GM18519 (cell line): Measurements from ENCODE around the gene CST7.

Experiments used
- ATAC-seq: cut with Tn5 transposase; IDR thresholded peaks from one replicate; pipeline ENCODE4 v1.9.1; 2021; ENCODE audit warnings: mild to moderate bottlenecking, moderate library complexity; ENCODE audit not compliant: unreplicated experiment, low FRiP score

Gene CST7

DNA sequence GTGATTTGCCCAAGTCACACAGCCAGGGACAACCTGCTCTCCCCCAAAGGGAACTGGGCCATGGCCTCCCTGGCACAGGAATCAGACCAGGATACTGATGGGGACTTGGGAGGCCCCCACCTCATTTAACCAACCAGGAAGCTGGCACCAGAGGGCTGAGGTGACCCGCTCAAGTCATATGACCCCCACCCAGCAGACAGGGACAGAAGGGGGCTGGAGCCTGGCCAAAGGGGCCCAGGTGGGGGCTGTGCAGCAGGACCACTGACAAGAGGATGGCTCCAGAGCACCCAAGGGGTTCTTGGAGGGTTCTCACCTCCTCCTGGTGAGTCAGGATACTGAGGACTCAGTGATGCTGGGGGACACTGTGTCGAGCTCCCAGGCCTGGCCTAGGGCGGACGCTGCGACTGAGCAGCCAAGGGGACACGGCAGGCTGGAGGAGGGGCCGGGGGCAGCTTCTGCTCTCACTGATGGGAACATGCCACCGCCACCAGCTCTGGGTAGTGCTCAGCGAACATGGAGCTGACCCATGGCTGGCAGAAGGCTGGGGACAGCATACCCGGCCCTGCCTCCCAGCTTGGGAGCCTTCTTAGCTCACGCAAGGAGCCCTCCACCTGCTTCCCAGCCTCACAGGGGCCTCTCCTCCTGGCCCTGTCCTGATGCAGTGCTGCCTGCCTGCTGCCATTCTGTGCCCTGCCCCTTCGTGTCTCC lies 1.2 kb downstream of the CST7 start:
- no peak for ATAC-seq

DNA sequence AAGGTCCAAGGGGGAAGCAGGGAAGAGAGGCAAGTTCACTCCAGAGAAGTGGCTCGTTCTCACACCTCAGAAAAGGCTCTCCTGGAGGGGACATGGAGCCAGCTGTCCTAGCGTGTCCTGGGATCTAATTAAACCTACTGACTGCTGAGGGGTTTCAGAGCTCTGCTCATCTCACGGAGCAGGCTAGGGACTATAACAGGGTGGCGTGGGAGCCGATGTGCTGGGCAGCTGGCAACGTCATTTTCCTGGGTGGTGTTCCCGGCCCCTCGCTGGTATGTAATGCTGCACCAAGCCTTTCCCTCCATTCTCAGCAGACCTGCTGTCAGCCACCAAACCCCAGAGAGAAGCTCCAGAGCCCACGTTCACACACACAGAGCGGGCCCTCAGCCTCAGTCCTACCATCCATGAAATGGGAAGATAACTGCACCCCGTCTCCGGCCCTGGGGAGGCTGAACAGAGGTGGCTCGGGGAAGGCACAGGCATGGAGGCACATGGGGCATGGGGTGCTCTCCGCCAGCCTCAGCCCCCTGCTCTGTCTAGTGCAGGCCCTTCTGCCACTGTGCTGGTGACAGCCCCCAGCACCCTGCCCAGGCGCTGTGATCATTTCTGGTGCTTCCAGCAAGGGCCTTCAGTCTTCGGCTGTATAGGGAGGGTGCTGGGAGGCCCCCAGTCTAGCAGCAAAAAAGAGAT lies 1.9 kb downstream of the CST7 start:
- no peak for ATAC-seq

DNA sequence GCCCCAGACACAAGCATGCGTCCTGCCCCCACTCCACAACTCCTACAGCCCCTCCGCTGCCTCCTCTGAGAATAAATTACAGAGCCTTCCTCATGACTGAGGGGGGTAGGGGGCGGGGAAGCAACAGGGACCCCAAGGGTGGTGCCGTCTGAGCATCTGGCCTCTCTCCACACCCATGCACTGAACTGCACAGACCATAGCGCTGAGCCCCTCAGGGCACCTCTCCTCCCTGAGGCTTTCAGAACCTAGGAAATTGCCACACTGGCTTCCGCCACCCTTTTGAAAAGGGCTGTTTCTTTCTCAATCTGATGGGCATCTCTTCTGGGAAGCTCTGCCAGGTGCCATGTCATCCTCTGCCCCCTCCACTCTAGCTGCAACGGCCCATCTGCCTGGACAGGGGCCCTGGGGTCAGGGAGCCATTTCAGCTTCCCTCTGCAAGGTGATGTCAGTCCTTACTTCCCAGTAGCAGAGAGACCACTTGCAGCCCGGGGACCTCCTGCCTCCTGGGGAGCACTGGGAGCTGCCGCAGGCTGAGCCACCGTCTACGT lies 2.5 kb downstream of the CST7 start:
- ATAC-seq: no peak

DNA sequence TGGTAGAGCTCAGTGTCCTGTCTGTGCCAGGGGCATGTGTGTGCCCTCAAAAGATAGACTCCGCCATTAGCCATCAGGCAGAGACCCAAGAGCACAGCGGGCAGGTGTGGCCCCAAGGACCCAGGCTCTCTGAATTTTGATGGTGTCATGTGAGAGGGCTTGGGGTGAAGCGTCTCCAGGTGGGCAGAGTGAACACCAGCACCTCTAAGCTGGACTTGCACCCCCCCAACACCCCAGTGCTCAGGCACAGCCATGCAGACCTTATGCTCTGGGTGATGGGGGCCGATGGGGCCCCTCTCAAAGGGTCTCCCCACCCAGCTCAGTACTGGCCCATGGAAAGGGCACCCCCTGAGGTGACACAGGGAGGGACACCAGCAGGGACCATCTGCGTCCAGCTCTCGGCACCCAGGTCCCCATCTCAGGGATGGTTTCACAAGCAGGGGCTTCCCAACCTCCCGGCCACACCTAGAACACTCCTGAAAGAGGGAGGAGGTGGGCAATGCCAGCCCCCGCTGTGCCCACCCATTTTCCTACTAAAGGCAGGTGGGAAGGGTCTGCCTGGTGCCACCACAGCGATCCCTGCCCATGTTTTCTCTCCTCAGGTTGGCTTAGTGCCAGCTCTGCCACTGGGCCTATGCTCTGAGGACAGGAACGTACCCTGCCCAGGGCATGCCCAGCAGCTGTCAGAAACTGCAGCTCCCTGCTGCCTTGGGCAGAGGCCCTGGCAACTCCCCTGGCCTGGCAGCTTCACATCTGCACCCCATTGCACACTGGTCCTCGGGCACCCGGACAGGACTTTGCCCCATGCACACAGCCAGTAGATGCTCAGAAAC lies 3.5 kb downstream of the CST7 start:
- no peak for ATAC-seq

DNA sequence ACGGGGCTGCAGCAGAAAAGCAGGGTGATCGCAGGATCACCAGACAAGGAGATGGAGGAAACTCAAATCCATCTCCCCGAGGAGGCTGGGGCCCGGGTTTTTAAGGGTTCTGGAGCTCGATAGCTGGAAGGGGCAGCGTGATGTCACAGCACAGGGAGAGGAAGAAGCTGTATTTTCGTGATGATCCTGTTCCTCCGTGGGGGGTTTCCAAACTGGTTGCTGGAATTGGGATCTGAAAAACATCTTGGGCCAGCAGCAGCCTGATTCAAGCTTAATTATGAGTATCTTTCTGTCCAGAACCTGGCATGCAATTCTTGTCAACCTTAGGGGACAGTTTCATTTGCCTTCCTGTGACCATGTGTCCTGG lies 4.1 kb downstream of the CST7 start:
- no peak for ATAC-seq

DNA sequence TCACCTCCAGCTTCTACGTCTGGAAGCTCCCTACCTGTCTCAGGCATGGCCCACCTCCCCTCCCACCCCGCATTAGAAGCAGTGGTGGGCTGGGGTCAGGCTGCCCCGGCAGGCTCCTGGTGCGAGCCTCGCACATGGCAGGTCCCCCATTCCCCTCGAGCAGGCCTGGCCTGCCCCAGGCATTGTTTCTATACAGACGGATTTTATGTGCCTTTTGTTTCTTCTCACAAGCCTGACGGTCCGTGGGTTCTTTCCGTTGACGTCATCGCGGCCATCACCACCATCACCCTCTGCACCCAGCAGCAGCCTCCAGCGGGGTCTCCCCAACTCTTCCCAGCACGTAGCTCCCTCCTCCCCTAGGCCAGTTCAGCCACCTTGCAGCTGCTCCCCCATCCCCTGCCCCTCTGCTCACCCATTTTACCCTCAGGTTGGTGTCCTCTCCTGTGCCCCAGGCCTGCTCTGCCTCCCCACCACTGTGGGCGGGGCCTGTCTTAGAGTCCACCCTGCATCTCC lies 4.6 kb downstream of the CST7 start:
- ATAC-seq: no peak

DNA sequence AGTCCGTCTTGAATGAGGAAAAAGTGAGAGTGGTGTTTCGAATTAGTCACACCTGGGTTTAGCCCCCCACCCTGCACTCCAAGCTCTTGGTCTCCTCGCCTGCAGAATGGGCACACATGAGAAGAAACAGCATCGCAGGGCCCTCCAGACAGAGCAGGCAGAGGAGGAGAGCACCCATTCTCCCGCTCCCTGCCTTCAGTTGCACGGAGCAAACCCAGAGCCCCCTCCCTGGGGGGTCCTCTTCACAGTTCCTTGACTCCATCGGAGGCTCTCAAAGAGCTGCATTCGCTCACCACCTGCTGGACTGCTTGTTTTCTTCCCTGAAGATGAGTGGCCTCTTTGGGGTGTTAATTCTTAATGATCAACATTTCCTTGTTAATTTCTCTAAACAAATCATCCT lies 5.1 kb downstream of the CST7 start:
- no peak for ATAC-seq

DNA sequence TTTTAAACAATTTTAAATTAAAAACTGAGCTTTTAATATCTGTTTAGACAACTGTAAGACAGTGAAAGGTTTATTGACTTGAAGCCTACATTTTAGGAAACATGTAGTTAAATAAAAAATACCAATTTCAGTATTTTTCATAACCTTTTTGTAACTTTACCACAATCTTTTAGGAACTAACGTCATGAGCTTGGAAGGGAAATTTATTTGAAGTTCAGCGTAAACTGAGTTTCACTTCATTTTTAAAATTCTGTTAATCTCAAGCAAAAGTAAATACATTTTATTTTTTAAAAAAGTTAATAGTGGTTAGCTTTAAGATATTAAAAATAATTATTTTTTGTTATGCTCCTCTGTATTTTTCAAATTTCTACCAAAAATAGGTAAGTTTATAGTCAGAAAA lies 5.5 kb downstream of the CST7 start:
- no peak for ATAC-seq

DNA sequence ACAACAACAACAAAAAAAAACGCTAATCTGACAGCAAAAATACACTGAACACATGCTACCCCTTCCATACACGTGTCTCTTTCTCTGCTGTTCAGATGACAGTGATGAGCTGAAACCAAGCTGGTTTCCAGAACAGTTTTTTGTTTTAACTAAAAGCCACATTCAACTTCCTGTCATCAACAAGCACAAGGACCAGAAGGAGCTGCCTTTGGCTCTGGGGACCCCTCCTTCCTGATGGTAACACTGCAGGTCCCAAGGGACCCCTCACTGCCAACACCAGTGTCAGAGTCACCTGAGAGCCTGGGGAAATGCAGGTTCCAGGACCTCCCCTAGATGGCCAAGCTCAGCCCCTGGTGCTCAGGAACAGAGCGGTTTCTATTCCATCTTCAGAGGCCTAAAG lies 6.0 kb downstream of the CST7 start:
- peak; percentile 88 for ATAC-seq

DNA sequence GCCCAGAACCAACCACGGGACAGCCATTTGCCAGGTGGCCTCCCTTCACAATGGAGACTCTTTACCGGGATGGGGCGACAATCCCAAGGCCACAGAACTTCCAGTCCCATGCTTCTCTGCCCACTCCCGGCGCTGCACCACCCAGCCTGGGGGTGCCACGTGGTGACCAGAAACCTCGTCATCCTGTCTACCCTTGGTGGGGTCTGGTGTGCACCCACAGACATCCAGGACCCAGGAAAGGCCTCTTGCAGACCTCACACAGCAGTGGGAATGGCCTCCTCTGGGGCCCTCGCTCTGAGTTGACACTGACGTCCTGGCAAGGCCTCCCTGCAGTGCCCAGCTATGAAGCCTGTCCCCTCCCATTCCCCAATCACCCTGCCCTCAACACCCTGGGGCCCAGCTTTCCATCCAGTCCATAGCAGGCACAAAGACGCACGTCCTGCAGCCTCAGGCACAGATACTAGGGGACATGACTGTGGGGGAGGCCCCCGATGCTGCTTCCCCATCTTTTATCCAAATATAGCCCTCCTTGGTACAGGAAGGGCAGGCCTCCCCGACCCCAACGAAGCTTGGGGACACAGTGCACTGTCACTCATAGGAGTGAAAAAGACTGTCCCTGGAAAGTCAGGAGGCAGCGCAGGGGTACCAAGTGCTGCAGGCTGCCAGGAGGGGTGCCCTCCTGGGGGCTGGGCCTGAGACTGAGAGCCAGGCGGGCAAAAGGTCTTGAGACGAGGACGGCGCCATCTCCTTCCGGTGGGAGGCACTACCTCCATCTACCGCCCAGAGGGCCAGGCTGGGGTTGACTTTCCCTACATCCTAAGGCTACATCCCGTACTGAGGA lies 7.2 kb downstream of the CST7 start:
- no peak for ATAC-seq

DNA sequence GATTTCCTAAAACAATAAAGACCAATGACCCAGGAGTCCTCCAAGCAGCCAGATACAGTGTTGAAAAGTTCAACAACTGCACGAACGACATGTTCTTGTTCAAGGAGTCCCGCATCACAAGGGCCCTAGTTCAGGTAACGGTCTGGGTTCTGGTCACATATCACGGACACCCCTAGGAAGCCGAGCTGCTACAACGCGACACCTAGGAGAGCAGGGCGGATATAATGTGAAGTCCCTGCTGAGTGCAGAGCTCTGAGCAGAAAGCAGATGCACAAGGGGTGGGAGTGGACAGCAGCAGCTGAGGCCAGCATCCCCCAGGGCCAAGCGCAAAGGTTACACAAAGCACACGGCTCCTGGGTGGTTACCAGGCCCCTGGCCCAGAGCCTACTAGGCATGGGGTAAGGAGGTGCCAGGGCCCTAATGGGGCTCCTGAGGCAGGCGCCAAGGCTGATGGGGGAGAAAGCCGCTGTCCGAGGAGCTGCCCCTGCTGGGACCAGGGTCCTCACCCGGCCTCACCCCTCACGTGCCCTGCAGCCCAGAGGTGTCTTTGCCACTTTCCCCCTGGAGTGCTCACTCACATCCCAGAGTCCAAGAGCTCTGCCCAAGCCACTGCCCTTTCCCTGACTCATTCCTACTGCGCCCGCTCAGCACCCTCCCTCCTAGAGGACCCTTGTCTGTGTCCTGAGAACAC lies 8.4 kb downstream of the CST7 start:
- ATAC-seq: no peak

DNA sequence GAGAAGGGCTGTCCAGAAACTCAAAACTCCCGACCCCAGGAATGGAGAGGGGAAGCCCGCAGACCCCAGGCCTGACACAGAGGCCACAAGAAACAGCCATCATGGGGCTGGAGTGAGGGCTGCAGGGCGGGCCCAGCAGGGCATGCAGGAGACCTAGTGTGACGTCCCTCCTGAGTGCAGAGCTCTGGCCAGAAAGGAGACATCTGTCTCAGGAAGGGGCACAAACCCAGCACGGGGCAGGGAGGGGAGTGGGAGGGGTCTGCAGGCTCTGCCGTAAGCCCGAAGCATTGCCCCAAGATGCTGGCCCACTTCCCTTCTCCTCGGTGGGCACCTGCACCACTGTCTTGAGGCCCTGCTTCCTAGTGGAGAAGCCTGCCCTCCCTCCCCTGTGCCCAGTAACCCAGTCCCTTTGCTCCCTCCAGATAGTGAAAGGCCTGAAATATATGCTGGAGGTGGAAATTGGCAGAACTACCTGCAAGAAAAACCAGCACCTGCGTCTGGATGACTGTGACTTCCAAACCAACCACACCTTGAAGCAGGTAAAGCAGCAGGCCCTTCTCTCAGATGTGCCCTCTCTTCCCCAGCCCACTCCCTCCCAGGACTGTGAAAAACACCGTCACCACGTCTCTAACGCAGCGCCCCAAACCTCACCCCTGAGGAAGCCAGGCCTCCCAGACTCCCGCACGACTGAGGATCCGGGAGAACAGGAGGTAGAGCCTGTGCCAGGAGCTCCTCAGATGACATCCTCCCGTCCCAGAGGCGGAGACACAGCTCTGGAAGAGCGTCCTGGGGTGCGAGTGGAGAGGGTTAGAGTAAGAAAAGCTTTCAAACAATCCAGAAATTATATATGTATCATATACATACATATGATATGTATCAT lies 9.7 kb downstream of the CST7 start:
- ATAC-seq: no peak

DNA sequence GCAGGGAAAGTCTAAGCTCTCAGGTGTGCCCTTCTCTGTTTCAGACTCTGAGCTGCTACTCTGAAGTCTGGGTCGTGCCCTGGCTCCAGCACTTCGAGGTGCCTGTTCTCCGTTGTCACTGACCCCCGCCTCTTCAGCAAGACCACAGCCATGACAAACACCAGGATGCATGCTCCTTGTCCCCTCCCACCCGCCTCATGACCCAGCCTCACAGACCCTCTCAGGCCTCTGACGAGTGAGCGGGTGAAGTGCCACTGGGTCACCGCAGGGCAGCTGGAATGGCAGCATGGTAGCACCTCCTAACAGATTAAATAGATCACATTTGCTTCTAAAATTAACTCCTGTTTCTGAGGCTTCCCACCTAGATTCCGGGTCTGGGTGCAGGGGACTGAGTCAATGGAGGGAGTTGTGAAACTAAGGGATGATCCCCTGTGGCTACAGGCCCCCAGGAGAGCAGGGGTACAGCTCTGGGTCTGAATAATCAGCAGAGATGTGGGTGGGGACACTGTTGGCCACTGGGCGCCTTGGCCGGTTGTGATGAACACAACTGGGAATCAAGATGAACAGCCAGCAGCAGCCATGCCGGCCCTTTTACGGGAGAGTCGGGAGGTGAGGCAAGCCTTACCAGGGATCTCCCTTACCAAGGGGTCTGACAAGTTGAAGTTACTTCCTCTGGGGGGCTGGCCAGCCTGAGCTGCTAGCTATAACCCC lies 10.7 kb downstream of the CST7 start:
- ATAC-seq: no peak

DNA sequence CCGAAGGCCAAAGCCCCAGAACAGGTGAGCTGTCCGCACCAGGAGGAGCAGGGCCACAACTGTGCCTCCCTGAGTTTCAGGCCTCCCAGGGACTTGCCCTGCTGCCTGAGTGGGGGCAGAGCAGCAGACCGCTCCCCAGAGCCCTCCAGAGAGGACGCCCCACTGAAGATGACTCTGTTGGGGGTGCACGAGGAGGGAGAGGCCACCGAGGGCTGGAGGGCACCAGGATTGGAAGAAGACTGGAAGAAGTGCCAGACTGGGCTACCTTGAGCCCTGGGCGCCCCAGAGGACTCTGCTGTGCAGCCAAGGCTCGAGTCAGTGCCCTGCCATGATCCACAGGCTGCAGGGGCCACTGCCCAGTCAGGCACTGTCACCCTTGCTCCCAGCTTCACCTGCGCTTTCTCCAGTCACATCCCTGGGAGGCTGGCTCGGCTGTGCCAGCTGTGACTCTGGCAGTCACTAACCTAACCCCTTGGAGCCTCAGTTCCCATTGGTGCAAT lies 11.3 kb downstream of the CST7 start:
- ATAC-seq: no peak

DNA sequence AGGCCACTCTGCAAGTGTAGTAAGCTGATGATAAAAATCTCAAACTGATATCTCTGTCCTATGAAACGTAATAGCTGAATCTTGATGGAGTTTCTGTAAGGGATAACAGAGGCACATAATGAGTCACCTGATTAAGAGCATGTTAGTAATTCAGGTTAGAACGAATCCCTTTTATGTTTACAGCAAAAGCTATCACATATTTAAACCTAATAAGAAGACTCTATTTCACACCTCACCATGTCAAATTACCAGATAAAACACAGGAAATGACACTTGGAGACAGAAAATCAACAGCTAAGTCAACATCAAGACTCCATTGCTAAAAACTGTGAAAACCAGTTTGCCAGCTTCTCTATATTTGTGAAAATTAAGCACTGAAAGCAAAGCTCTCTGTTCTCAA lies 11.8 kb downstream of the CST7 start:
- ATAC-seq: no peak

DNA sequence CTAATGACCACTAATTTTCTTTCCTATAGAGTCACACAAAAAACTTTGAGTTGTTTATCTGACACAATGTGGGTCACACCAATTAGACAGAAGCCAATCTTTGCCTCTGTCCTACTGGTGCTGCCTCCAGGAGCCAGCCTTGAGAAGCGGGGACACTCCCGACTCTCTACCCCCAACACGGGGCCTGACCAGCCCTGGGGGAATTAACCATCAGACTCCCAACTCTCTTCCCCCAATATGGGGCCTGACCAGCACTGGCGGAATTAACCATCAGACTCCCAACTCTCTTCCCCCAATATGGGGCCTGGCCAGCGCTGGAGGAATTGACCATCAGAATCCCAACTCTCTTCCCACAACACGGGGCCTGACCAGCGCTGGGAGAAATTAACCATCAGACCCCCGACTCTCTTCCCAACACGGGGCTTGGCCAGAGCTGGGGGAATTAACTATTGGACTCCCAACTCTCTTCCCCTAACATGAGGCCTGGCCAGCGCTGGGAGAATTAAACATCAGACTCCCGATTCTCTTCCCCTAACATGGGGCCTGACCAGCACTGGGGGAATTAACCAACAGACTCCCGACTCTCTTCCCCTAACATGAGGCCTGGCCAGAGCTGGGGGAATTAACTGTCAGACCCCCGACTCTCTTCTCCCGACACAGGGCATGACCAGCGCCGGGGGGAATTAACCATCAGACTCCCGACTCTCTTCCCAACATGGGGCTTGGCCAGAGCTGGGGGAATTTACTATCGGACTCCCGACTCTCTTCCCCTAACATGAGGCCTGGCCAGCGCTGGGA lies 12.5 kb downstream of the CST7 start:
- no peak for ATAC-seq

DNA sequence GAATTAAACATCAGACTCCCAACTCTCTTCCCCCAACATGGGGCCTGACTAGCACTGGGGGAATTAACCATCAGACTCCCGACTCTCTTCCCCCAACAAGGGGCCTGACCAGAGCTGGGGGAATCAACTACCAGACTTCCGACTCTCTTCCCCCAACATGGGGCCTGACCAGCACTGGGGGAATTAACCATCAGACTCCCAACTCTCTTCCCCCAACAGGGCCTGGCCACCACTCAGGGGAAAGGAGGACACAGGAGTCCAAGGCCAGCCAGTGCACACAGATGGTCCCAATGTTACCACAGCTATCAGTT lies 13.1 kb downstream of the CST7 start:
- no peak for ATAC-seq
